GM13976 (cell line): ENCODE results near the gene CIRBP.

Experiments
- DNase-seq: peaks from one replicate; pipeline ENCODE4 v3.0.0; 2012; ENCODE audit warnings: low spot score
- CTCF ChIP-seq: IDR thresholded peaks from 2 replicates; pipeline ENCODE4 v1.5.1; 2012; ENCODE audit warnings: borderline replicate concordance, mild to moderate bottlenecking; ENCODE audit not compliant: insufficient read depth; ENCODE audit errors: extremely low read depth, missing control alignments, control extremely low read depth
- in situ Hi-C: fragments of 300-500 bp; cut with MboI; formaldehyde crosslinking; loops from one replicate; pipeline ENCODE4 v1.12.0; 2022; ENCODE audit warnings: low sequenced_read_pairs, mixed read lengths, inconsistent platforms; ENCODE audit not compliant: unreplicated experiment

The CIRBP gene

GRCh38 chr19:1235625-1236538 lies 33.2 kb upstream of the CIRBP start:
- no peak for DNase-seq
- no peak for TF ChIP-seq CTCF
- in situ Hi-C loops = no loop called here

GRCh38 chr19:1236576-1236975 lies 32.6 kb upstream of the CIRBP start:
- no peak for DNase-seq
- in situ Hi-C loops = no loop called here
- TF ChIP-seq CTCF = no peak

GRCh38 chr19:1237027-1237659 lies 32.0 kb upstream of the CIRBP start:
- in situ Hi-C loops = no loop called here
- DNase-seq = no peak
- no peak for TF ChIP-seq CTCF

GRCh38 chr19:1237754-1238368 lies 31.3 kb upstream of the CIRBP start, which contains the start of gene CBARP:
Gene CBARP (minus strand): TSS chr19:1238005. CDS start chr19:1236100, 1,905 bp downstream.
- in situ Hi-C loops = no loop called here
- DNase-seq = peak; percentile 67
- TF ChIP-seq CTCF = no peak

GRCh38 chr19:1238369-1239303 lies 30.5 kb upstream of the CIRBP start:
- DNase-seq = no peak
- in situ Hi-C loops = no loop called here
- no peak for TF ChIP-seq CTCF

GRCh38 chr19:1239420-1239795 lies 29.7 kb upstream of the CIRBP start:
- in situ Hi-C loops = no loop called here
- TF ChIP-seq CTCF = no peak
- no peak for DNase-seq
